ENCODE measurements around the gene LRRC23.
"Not testable (repeated sequence)": the region's sequence is repeated elsewhere in the genome, so short reads cannot be mapped to it uniquely, and the experiment has no call there.

DNA sequence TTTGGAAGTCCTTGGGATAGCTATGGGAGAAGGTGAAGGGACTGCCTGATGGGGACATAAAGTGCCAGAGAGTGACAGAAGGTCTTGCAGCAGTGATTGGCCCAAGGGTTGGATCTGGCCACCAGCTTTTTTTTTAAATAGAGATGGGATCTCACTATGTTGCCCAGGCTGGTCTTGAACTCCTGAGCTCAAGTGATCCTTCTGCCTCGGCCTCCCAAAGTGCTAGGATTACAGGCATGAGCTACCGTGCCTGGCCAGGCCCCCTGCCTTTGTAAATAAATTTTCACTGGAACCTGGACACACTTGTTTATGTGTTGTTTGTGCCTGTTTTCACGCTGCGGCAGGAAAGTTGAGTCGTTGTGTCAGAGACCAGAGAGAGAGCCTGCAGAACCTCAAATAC, 39.3 kb upstream of the LRRC23 start:
- TF ChIP-seq POLR2AphosphoS5, TAF1, POLR2A (IDR thresholded peaks at IDR 0.05; ENCODE audit: low read depth, low read length): not testable (repeated sequence)
